Bronchial epithelial cell (primary cell): ENCODE results near the gene LAMB4. TPM values are rescaled to one million over a fixed set of nuclear protein-coding genes. Genes with fewer than 3 reads are reported as not detected.

ENCODE experiments used
- DNase-seq: peaks from one replicate; pipeline ENCODE4 v3.0.0-alpha.2; 2010; ENCODE audit warnings: low read depth
- FAIRE-seq: peaks from 2 replicates; lab custom pipeline; 2011; peaks lifted over from hg19 to GRCh38; lab: Jason Lieb, UNC
- H3K27me3 ChIP-seq: 2 replicates; pipeline ENCODE4 v1.5.1; 2011; ENCODE audit warnings: low read length; ENCODE audit not compliant: control insufficient read depth, insufficient read depth
- H3K36me3 ChIP-seq: 2 replicates; pipeline ENCODE4 v1.5.1; 2011; ENCODE audit warnings: low read length; ENCODE audit not compliant: control insufficient read depth, insufficient read depth
- H3K4me3 ChIP-seq: 2 replicates; pipeline ENCODE4 v1.5.1; 2011; ENCODE audit warnings: mild to moderate bottlenecking, low read depth, low read length, control low read depth
- CTCF ChIP-seq: IDR thresholded peaks from 2 replicates; pipeline ENCODE4 v1.5.1; 2011; ENCODE audit warnings: mild to moderate bottlenecking, moderate library complexity, low read length, control low read depth, inconsistent platforms; ENCODE audit not compliant: insufficient read depth, severe bottlenecking
- total RNA-seq: library from RNA; depleted of rRNA; stranded (reverse); fragments of >200 nt; gene quantifications from 2 replicates; pipeline ENCODE4 v1.2.1, GENCODE V29; 2014

LAMB4 gene
- total RNA-seq, 1 donor from 2014 or later, result under 0.01 TPM

- DNase-seq (no peak), FAIRE-seq (no peak)
- no peak for TF ChIP-seq CTCF
- Histone ChIP-seq H3K27me3 (no peaks in the 10 kb centered on the region), H3K36me3 (no peaks in the 10 kb centered on the region), H3K4me3 (no peak overlapping the region)
These were observed 38.7 kb downstream of the LAMB4 start for GRCh38 chr7:108091461-108091831.

- FAIRE-seq, result no peak
- no peaks in the 10 kb centered on the region for H3K36me3 ChIP-seq
- no peak for DNase-seq
- H3K27me3 ChIP-seq, result no peaks in the 10 kb centered on the region
- TF ChIP-seq CTCF, result no peak
- no peak overlapping the region for H3K4me3 ChIP-seq
These were observed 39.2 kb downstream of the LAMB4 start for GRCh38 chr7:108090791-108091460.

DNA sequence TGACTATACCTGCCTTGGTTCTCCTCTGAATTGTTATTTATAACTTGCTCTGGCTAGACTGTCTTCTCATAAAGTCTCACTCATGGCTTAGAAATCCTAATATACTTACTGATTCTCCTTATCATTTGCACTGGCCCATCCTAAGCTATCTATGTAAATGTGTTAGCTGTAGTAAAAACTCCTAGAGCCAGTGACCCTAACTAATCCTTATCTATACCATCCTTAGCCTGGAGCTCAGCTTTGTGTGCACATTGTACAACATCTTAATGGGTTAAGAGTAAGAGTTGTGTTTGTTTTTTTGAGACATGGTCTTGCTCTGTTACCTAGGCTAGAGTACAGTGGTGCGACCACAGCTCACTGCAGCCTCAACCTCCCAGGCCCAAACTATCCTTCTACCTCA is 40.8 kb downstream of the LAMB4 start:
- TF ChIP-seq CTCF, result no peak
- Histone ChIP-seq H3K36me3 (no peaks in the 10 kb centered on the region), H3K4me3 (no peak overlapping the region), H3K27me3 (no peaks in the 10 kb centered on the region)
- DNase-seq, result no peak
- no peak for FAIRE-seq

- no peak for FAIRE-seq
- H3K4me3 ChIP-seq, result no peak overlapping the region
These were observed 41.4 kb downstream of the LAMB4 start for GRCh38 chr7:108088729-108089128.

GRCh38 chr7:108087778-108088177 is 42.4 kb downstream of the LAMB4 start:
- FAIRE-seq, result no peak
- no peaks in the 10 kb centered on the region for H3K27me3 ChIP-seq
- TF ChIP-seq CTCF, result no peak

More at GRCh38 chr7:108088729-108089128, 41.4 kb downstream of the LAMB4 start:
- DNase-seq, result no peak
- no peak for TF ChIP-seq CTCF
- Histone ChIP-seq H3K36me3 (no peaks in the 10 kb centered on the region), H3K27me3 (no peaks in the 10 kb centered on the region)

DNA sequence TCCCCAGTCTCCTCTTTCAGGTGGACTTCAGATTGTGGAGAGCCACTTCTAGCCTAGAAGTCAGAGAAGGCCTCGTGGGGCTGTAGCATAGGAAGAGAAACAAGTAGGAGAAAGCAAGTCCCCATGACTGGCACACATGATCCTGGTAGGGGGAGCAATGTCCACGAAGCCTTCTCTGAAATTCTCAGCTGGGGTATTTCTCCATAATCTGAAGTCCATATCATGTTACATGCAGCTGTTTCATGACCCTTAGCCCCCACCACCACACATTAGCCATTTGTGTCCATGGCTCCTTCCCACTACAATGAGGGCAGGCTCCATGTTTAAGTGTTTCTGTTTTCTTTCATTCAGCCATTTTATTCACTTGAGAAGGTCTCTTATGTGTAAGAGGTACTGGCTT is 43.2 kb downstream of the LAMB4 start:
- Histone ChIP-seq H3K36me3 (no peaks in the 10 kb centered on the region), H3K27me3 (no peaks in the 10 kb centered on the region), H3K4me3 (no peak overlapping the region)
- no peak for TF ChIP-seq CTCF
- DNase-seq, result no peak
- no peak for FAIRE-seq

More at GRCh38 chr7:108087778-108088177, 42.4 kb downstream of the LAMB4 start:
- H3K4me3 ChIP-seq, result no peak overlapping the region
- H3K36me3 ChIP-seq, result no peaks in the 10 kb centered on the region
- no peak for DNase-seq
